ENCODE results near the gene LIAS.
"Not testable (repeated sequence)": the region's sequence is repeated elsewhere in the genome, so short reads cannot be mapped to it uniquely, and the experiment has no call there.

The LIAS gene

DNA sequence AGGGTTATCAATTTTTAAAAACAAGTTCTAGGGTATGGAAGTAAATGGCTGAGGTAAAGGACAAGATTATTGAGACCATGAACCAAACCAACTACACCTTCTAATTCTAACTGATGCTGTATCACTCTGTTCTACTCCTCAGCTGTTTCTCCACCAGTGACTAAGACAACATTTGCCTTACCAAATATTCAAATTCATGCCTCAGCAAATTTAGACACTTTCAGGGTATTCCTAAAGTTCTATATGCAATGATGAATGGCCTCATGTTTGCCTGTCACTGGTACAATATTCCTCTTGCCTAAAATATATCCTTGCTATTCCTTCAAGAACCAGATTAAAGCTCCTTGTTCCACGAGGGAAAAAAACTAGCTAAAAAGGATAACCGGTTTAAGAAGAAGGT is 5.1 kb upstream of the LIAS start:
- no peak for DNase-seq

DNA sequence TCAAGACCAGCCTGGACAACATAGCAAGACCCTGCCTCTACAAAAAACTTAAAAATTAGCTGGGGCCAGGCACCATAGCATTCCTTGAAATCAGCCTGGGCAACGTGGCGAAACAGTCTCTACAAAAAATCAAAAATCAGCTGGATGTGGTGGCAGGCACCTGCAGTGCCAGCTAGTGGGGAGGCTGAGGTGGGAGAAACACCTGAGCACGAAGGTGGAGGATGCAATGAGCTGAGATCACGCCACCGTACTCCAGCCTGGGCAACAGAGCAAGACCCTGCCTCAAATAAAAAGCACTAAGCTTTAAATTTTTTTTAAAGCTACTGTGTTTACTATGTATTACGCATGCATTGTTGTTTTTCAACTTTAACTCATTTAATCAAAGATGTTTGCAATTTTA is 3.4 kb upstream of the LIAS start:
- no peak for DNase-seq

DNA sequence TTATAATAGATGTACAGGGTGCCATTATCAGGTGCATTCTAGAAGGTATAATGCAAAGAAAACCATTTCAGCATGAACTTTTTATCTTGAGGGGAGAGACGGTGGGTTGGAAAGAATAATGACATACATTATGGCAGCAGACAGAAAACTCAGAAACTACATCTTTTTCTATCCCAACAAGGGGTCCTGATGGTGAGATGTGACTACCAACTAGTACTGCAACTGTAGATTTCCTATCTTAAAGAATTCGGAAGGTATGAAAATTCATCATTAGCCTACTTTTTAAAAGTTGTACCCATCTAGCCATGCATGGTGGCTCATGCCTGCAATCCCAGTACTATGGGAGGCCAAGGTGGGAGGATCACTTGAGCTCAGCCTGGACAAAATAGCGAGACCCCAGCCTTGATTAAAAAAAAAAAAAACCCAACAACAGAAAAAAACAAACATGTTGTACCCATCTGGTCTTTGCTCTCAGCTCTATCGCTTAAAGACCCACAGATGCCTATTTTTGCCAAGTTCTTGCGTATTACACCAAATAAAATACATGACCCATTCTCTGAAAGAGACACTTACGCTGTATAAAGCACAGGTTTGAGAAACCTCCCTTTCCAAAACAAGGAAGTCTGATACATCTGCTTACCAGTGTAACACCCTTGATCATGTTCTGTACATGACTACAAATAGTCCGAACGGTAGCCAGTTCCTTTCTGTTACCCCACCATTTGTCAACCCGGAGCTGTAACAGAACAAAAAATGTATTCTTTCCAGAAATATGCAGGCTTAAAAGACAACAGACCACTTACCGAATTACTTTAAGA is 1.7 kb upstream of the LIAS start:
- peak in 1 of 6 experiments; percentile 13 for DNase-seq

DNA sequence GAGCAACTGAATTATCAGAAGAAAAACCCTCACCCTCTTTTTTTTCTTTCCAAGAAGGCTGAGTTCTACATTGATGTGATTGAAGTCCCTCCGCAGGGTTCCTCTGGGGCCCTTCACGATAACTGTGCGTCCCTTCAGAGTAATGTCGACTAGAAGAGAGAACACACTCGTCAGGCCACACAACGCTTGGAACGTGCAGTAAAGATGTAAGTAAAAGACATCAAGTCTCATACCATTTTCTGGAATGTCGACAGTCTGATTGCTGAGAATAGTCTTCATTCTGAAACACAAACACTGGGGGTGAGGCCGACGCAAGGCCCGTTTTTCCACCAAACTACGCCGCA is 723 bp upstream of the LIAS start:
- DNase-seq = not testable (repeated sequence)

DNA sequence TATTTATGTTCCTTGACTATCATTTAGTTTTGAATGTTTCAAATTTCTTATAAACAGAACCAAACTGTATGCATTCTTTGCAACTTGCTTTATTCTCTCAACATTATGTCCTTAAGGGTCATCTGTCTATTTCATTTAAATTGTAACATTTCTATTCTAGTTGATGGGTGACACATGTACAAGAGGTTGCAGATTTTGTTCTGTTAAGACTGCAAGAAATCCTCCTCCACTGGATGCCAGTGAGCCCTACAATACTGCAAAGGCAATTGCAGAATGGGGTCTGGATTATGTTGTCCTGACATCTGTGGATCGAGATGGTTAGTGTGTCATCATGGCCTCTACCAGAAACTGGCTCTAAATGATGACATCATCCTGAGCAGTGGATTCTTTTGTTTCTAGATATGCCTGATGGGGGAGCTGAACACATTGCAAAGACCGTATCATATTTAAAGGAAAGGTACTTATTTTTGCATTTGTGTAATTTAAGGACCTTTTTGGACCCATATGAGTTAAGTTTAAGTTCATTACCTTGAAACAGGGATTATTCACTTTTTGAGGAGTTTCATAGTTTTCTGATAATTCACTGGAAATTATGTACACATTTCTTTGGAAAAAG is 6.1 kb downstream of the LIAS start:
- no peak for DNase-seq

DNA sequence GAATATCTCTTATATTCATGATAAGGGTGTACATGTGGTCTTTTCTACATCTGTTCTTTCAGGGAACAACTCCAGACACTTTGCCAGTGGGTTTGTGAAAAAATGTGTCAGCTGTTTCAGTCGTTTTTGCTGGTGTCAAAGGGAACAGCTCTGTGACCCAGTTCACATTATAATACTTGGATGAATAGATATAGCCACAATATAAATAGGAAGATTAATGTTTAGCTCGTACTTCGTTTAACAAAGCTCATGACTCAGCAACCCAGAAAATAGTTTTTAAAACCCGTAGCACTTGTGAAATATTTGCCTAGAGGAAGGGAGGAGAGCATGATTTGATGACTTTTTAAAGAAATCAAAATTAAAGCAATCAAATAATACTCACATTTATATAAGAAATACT is 7.9 kb downstream of the LIAS start:
- no peak for DNase-seq

DNA sequence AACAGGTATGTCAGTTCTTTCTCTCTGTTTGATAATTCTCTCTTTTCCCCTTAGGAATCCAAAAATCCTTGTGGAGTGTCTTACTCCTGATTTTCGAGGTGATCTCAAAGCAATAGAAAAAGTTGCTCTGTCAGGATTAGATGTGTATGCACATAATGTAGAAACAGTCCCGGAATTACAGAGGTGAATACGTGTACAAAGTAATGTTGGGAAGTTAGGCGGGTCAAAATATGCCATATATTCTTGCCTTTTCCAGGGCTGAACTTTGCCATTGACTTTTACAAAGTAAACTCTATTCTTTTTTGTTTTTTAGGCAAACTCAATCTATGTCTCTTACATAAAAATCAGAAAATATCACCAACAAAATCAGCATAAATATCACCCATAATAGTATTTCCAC is 8.6 kb downstream of the LIAS start:
- DNase-seq = no peak

DNA sequence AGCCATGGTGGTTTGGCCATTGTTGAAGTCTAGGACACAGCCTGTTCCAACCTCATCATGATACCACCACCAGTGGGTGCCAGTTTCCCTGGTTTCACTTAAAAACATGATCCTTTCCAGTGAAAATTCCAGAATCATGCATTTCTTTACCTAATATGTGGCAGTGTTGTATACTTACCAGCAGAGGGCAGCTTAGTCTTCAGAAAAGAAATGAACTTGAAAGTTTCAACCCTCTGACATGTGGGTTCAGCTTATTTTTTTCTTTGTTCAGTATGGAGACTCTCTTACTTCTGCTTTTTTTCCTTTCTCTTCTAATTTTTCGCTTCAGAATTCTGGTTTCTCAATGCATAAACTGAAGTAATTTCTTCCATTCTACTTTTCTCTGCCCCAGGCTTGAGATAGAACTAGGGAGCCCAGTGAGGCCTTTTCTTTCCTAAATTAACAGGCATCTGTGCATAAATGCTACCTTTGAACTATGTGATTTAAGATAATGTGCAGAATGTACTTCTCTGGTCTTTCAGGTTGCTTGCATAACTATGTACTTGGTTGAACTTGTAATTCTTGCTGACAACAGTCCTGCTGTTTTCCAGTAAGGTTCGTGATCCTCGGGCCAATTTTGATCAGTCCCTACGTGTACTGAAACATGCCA is 10.7 kb downstream of the LIAS start:
- peak in 4 of 6 experiments; percentile 15 to 54 (median 36) for DNase-seq

DNA sequence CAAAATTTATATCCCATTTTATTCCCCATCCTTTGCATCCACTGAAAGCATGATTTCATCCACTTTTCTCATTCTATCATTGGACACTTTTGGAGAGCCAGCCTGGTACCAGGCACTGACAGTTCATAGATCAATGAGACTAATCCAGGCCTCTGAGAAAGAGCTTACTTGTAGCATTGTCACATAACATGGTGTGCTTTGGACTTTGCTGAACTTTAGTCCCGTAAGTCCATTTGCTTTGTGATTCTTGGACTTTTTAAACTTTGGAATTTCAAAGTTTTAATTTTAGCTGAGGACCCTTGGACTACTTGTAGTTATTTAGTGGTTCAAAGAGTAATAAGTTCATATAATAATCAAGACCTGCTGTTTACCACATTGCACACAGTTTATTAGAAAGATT is 11.5 kb downstream of the LIAS start:
- DNase-seq = no peak

DNA sequence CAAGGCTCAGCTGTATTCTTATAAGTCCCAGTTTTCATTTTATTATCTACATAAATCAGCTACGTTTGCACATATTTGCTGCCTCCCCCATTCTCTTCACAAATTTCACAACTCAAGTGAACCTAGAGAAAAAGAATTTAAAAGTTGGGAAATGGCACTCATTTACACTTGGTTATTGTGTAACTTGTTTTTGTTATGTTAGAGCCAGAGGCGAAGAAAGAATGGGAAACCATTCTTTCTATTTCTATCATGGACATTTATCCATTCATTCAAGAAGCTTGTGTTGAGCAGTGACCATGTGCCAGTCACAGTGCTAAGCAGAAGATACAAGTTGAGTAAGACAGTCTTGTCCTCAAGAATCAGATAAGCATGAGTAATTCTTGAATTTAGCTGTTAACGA is 13.5 kb downstream of the LIAS start:
- no peak for DNase-seq

DNA sequence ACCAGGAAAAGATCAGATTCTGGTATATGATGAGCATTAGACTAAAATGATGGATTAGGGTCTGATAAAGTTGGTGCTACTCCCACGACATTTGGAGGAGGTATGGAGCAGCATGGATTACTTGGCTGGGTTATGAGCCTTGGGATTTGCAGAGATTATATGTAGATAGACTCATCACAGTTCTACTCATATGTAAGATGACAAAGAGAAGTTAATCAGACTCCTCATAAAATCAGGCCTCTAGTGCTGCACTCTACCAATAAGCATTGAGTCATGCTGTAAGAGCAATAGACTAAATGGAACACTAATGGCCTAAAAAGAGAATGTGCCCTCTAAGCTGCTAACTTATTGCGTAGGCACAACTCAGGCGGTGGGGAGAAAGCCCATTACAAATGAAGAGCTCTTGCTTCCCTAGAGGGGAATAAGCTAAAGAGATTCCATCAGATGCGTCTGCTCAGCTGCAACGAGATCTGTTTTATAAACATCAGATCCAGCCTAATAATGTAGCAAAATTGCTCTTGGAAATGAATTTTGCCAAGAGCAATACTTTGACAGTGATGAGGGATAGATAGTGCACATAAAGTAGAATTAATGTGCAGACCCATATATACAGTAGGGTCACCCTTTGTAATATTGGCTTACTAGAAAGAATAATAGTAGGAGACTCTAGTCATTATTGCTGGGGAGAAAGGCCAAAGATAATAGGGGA is 17.5 kb downstream of the LIAS start:
- no peak for DNase-seq

DNA sequence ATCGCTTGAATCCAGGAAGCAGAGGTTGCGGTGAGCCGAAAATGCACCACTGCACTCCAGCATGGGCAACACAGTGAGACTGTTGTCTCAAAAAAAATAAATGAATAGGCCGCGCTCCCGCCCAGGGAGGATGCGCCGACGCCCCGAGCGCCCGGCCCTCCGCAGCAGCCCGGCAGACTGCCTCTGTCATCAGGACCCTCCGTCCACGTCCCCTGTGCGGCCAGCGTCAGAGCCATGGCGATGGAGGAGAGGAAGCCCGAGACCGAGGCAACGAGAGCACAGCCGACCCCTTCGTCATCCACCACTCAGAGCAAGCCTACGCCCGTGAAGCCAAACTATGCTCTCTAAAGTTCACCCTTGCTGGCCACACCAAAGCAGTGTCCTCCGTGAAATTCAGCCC is 21.4 kb downstream of the LIAS start:
- DNase-seq = no peak

DNA sequence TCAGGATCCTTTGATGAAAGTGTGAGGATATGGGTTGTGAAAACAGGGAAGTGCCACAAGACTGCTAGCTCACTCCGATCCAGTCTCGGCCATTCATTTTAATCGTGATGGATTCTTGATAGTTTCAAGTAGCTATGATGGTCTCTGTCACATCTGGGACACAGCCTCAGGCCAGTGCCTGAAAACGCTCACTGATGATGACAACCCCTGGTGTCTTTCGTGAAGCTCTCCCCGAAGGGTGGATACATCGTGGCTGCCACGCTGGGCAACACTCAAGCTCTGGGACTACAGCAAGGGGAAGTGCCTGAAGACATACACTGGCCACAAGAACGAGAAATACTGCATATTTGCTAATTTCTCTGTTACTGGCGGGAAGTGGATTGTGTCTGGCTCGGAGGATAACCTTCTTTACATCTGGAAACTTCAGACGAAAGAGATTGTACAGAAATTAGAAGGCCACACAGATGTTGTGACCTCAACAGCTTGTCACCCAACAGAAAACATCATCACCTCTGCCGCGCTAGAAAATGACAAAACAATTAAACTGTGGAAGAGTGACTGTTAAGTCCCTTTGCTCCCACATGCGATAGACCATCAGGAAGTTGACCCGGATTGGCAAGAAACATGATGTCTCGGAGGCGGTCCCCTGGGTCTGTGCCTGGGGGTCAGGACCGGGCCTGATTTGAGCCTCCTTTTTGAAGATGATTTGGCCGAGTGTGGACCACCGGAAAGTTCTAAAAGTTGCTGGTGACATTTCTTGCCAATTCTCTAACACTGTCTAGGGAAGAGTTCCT is 22.2 kb downstream of the LIAS start:
- no peak for DNase-seq

DNA sequence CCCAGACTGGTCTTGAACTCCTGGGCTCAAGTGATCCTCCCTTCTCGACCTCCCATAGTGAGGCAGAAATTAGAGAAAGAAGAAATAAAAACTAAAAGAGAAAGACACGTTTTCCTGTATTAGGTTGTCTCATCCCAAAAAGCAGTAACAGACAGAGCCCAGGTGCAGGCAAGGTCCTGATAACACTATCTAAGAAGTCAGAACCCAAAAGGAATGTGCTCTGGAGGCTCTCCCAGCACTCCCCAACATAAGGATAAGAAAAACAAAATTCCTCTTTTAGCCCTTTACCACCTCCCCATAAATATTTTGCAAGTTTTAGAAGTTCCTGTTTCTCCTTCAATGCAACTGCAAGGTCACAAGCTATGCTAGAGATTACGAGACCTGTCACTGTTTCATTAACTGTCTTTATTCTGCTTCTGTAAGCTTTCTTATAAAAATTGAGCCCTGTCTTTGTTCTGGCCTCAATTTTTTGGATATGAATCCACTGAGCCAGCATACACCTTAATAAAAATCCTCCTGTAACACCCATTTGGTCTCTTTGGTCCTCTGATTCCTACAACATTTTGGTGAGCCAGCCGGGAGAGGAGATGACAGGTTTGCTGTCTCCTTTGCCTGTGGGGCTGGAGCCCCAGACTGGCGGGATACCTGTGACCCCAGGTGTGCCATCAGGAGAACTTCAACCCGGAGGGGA is 25.9 kb downstream of the LIAS start:
- DNase-seq = no peak

DNA sequence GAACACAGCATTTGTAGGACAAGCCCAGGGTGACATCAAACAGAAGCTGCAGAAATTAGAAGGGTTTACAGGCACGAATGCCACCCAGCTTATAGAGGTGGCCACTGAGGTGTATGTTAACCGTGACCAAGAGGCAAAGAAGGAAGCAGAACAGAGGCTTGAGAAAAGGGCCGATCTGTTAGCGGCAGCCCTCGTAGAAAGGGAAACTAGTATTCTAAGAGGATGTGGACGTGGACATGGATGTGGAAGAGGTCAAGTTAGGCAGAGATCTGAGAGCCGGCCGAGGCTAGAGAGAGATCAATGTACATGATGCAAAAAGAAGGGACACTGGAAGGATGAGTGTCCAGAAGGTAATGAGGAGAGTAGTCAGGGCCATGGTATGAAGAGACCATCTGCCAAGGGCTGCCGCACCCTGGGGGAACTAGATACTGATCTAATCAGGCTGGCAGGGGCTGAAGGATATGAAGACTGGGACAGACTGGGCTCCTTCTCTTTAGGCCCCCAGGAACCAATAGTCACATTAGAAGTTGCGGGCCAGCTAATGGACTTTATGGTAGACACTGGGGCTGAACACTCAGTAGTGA is 27.5 kb downstream of the LIAS start:
- no peak for DNase-seq

DNA sequence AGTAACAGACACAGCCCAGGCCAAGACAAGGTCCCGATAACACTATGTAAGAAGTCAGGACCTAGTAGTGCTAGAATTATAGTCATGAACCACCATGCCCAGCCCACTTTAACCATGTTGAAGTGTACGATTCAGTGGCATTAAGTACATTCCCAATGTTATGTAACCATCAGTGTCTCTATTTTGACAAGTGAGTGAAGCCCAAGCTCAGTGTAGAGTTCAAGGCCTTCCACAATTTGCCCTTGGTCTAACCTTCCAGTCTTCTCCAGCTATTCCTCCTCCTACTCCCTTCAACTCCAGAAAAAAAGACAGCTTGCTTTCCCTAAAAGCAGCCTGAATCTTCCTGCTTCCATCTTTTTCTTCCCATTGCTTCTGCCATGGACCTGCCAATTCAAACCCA is 31.5 kb downstream of the LIAS start:
- no peak for DNase-seq

DNA sequence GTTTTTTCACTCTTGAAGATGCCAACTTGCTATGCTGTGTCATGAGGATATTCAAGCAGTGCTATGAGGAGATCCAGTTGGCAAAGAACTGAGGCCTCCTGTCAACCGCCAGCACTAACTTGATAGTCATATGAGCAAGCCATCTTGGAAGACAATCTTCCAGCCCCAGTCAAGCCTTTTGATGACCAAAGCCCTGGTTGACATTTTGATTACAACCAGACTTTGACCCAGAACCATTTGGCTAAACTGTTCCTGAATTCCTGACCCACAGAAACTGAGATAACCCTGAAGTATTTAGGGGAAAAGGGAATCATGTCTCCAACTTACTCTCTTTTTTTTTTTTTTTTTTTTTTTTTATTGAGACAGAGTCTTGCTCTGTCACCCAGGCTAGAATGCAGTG is 35.5 kb downstream of the LIAS start:
- DNase-seq = no peak

DNA sequence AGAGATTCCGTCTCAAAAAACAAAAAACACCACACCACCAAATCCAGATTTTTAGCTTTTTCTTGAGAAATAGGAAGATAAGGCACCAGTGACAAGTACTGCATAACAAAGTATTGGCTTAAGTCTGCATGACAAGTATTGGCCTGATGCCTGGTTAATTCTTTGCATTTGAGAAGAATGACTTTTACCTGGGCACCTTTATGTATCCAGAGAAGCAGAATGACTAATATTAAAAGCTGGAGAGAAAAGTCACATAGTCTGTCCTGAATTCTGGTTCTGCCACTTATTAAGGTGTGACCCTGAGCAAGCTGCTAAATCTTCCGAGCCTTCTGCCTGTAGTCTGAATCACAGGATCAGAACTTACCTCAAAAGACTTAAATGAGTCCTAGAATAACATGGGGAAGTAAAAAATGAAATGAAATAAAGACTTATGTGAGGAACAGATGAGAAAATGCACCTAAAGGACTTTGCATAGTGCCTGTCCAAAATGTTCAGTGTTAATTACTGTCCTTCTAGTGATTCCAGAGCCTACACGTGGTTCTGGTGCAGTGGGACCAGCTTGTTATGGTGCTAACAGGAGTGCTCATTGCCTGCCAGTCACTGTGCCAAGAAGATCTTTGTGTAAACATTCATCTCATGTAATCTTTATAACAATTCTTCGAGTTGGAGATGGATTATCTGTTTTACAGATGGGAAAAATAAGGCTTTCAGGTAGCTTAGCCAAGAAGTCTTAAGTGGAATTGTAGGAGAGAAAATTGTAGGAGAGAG is 36.8 kb downstream of the LIAS start:
- no peak for DNase-seq

DNA sequence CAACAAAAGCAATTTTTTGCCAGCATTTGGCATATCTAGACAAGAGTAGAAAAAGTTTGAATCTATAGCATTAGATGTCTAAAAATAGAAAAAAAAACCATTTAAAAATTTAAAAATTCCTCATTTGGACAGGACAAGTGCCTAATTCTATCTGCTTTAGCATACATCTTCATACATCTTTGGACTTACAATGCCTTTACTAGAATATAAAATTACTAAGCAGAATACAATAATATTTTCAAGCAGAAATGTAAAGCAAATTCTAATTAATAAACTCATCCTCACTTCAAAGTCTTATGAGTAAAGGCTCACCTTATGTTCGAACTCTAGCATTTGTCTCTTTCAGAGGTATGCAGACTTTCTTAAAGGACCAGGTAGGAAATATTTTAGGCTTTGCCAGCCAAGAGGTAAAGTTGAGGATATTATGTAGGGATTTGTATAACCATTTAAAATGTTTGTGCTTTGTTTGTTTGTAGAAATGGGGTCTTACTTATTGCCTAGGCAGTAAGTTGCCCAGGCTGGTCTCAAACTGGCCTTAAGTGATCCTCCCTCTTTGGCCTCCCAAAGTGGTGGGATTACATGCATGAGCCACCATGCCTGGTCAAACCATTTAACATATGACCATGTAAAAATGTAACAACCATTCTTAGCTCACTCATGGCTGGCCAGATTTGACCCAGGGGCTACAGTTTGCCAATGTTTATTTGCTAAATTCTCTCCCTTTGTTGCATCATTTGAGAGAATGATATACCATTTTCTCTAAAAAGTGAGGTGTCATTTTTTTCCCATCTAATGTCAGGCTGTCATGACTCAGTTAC is 39.3 kb downstream of the LIAS start:
- no peak for DNase-seq

DNA sequence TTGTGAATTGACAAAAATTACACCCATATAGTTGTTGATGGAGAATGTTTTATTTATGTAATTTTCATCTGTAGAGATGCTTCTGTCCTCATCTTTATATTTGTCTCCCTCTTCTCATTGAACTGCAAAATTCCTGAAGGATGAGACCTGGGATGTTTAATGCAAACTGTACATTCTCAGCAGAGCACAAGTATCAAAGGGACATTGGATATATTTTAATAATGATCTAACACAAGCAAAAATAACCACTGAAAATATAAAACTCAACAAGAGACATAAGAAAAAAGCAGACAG is 39.8 kb downstream of the LIAS start:
- no peak for DNase-seq
